H1 (cell line): ENCODE data around the gene E2F3. TPM values are rescaled to one million over a fixed set of nuclear protein-coding genes. Genes with fewer than 3 reads are reported as not detected.

Source experiments
- CTCF ChIA-PET: fragments of 300-600 bp; sonication (Branson Sonifier 250); formaldehyde crosslinking; loops from one replicate; lab custom pipeline; 2021; ENCODE audit not compliant: partially characterized antibody; lab: Charles Lee
- POLR2A ChIA-PET: fragments of 300-600 bp; sonication (Branson Sonifier 250); formaldehyde crosslinking; loops from one replicate; lab custom pipeline; 2021; ENCODE audit warnings: inconsistent platforms; ENCODE audit not compliant: partially characterized antibody; lab: Charles Lee
- DNase-seq, 2 experiments: peaks; one replicate each; pipeline versions ENCODE4 v3.0.0 to v3.0.0-alpha.2; 2010 to 2022; ENCODE audit warnings: low spot score in 2 of 2, low read depth in 1 of 2, mixed read lengths in 1 of 2
- FAIRE-seq: peaks from 2 replicates; lab custom pipeline; 2011; peaks lifted over from hg19 to GRCh38; lab: Jason Lieb, UNC
- H2AFZ ChIP-seq: 2 replicates; pipeline ENCODE4 v1.8.1; 2012; ENCODE audit warnings: low read length, inconsistent platforms
- H2AK5ac ChIP-seq: 2 replicates; pipeline ENCODE4 v1.6.1; 2013; ENCODE audit warnings: low read depth, low read length
- H2BK120ac ChIP-seq: replicated peaks from 2 replicates; pipeline ENCODE3; 2013; ENCODE audit warnings: low read depth, low read length, inconsistent platforms
- H2BK12ac ChIP-seq: 2 replicates; pipeline ENCODE4 v1.6.1; 2013; ENCODE audit warnings: low read depth, low read length
- H2BK15ac ChIP-seq: 2 replicates; pipeline ENCODE4 v1.6.1; 2013; ENCODE audit warnings: low read length
- H2BK20ac ChIP-seq: 2 replicates; pipeline ENCODE4 v1.6.1; 2013; ENCODE audit warnings: low read length
- H2BK5ac ChIP-seq: 2 replicates; pipeline ENCODE4 v1.6.1; 2013; ENCODE audit warnings: low read depth, low read length
- H3K14ac ChIP-seq: 2 replicates; pipeline ENCODE4 v1.6.1; 2013; ENCODE audit warnings: inconsistent platforms; ENCODE audit not compliant: insufficient read length
- H3K18ac ChIP-seq: 2 replicates; pipeline ENCODE4 v1.6.1; 2013; ENCODE audit warnings: low read length; ENCODE audit errors: extremely low read depth
- H3K23ac ChIP-seq: 2 replicates; pipeline ENCODE4 v1.6.1; 2013; ENCODE audit warnings: inconsistent platforms; ENCODE audit not compliant: insufficient read length
- H3K23me2 ChIP-seq: 2 replicates; pipeline ENCODE4 v1.6.1; 2013; ENCODE audit warnings: low read depth, low read length
- H3K27ac ChIP-seq: 2 replicates; pipeline ENCODE4 v1.6.1; 2011; ENCODE audit warnings: low read depth, low read length, inconsistent platforms
- H3K27me3 ChIP-seq, 4 experiments: replicated peaks in 1 of 4; 1 replicate in 1 of 4; 2 replicates in 3 of 4; pipeline versions ENCODE4 v1.6.1 to v1.8.1; 2011 to 2013; ENCODE audit warnings: low read length in 3 of 4, mild to moderate bottlenecking in 3 of 4, inconsistent platforms in 2 of 4, mixed read lengths in 2 of 4, moderate library complexity in 1 of 4; ENCODE audit not compliant: control insufficient read depth in 3 of 4, insufficient read depth in 3 of 4; ENCODE audit errors: extremely low read depth in 1 of 4
- H3K36me3 ChIP-seq, 4 experiments: 2 replicates each; pipeline versions ENCODE4 v1.6.1 to v1.8.1; 2011 to 2013; ENCODE audit warnings: mild to moderate bottlenecking in 4 of 4, low read length in 3 of 4, moderate library complexity in 2 of 4, control low read depth in 1 of 4, inconsistent platforms in 1 of 4; ENCODE audit not compliant: insufficient read depth in 4 of 4, control insufficient read depth in 2 of 4
- H3K4ac ChIP-seq: replicated peaks from 2 replicates; pipeline ENCODE3; 2013; ENCODE audit warnings: low read length, low read depth, mixed read lengths, inconsistent platforms; ENCODE audit not compliant: insufficient read length
- H3K4me1 ChIP-seq, 4 experiments: replicated peaks in 1 of 4; 1 replicate in 1 of 4; 2 replicates in 3 of 4; pipeline versions ENCODE4 v1.6.1 to v1.8.1; 2011 to 2013; ENCODE audit warnings: low read length in 3 of 4, inconsistent platforms in 2 of 4, mixed read lengths in 1 of 4; ENCODE audit not compliant: insufficient read depth in 4 of 4, control insufficient read depth in 3 of 4
- H3K4me2 ChIP-seq, 2 experiments: 2 replicates each; pipeline versions ENCODE4 v1.6.1 to v1.8.1; 2011 to 2013; ENCODE audit warnings: low read depth in 2 of 2, low read length in 2 of 2, control low read depth in 1 of 2, inconsistent platforms in 1 of 2, mild to moderate bottlenecking in 1 of 2; ENCODE audit not compliant: insufficient read depth in 1 of 2
- H3K4me3 ChIP-seq, 4 experiments: fragments of 200-600, 300-600 bp in 1 of 4; sonication (generic), shearing (Covaris generic), sonication (Bioruptor Twin) in 1 of 4; 2 replicates each; pipeline versions ENCODE4 v1.5.1 to v1.8.1; 2011 to 2016; ENCODE audit warnings: low read length in 4 of 4, low read depth in 3 of 4, control low read depth in 2 of 4, inconsistent platforms in 2 of 4, mild to moderate bottlenecking in 2 of 4, mixed read lengths in 1 of 4, moderate library complexity in 1 of 4; ENCODE audit not compliant: insufficient read depth in 2 of 4; ENCODE audit errors: extremely low read depth in 1 of 4
- H3K56ac ChIP-seq: replicated peaks from 2 replicates; pipeline ENCODE3; 2013; ENCODE audit warnings: low read depth, mild to moderate bottlenecking, mixed read lengths, low read length, inconsistent platforms; ENCODE audit not compliant: insufficient read length
- H3K79me1 ChIP-seq: 2 replicates; pipeline ENCODE4 v1.6.1; 2013; ENCODE audit warnings: low read depth, low read length, control low read depth
- H3K79me2 ChIP-seq, 2 experiments: 2 replicates each; pipeline versions ENCODE4 v1.6.1 to v1.8.1; 2012 to 2013; ENCODE audit warnings: low read length in 2 of 2, mild to moderate bottlenecking in 2 of 2, inconsistent platforms in 1 of 2; ENCODE audit not compliant: insufficient read depth in 2 of 2, control insufficient read depth in 1 of 2
- H3K9ac ChIP-seq, 4 experiments: replicated peaks in 1 of 4; 1 replicate in 1 of 4; 2 replicates in 3 of 4; pipeline versions ENCODE4 v1.6.1 to v1.8.1; 2011 to 2013; ENCODE audit warnings: low read depth in 3 of 4, low read length in 3 of 4, control low read depth in 2 of 4, mild to moderate bottlenecking in 2 of 4, moderate library complexity in 2 of 4, inconsistent platforms in 1 of 4; ENCODE audit errors: extremely low read depth in 1 of 4
- H3K9me3 ChIP-seq, 2 experiments: 2 replicates each; pipeline versions ENCODE4 v1.6.1 to v1.8.1; 2012 to 2013; ENCODE audit warnings: mild to moderate bottlenecking in 2 of 2, moderate library complexity in 2 of 2, control low read depth in 1 of 2, inconsistent platforms in 1 of 2, low read depth in 1 of 2, low read length in 1 of 2, mixed read lengths in 1 of 2; ENCODE audit not compliant: insufficient read depth in 2 of 2
- H4K20me1 ChIP-seq, 2 experiments: replicated peaks in 1 of 2; 2 replicates each; pipeline versions ENCODE3 to v1.8.1; 2011 to 2013; ENCODE audit warnings: inconsistent platforms in 2 of 2, low read length in 2 of 2, mild to moderate bottlenecking in 1 of 2; ENCODE audit not compliant: insufficient read depth in 2 of 2, control insufficient read depth in 1 of 2
- H4K5ac ChIP-seq: 2 replicates; pipeline ENCODE4 v1.6.1; 2013; ENCODE audit warnings: low read length, low read depth, mixed read lengths, inconsistent platforms; ENCODE audit not compliant: insufficient read length
- H4K8ac ChIP-seq: 2 replicates; pipeline ENCODE4 v1.8.0; 2013; ENCODE audit warnings: mild to moderate bottlenecking, moderate library complexity, low read length, inconsistent platforms; ENCODE audit not compliant: insufficient read depth; ENCODE audit errors: extremely low read depth
- H4K91ac ChIP-seq: replicated peaks from 2 replicates; pipeline ENCODE3; 2013; ENCODE audit warnings: low read length, mixed read lengths, inconsistent platforms; ENCODE audit not compliant: insufficient read length
- CREB1 ChIP-seq: IDR thresholded peaks from 2 replicates; pipeline ENCODE4 v1.6.1; 2012; ENCODE audit warnings: inconsistent platforms
- EP300 ChIP-seq, 2 experiments: IDR thresholded peaks; 1 replicate in 1 of 2; 2 replicates in 1 of 2; pipeline ENCODE4 v1.6.1; 2011 to 2012; ENCODE audit warnings: low read depth in 2 of 2, low read length in 2 of 2, mild to moderate bottlenecking in 2 of 2, borderline replicate concordance in 1 of 2, inconsistent platforms in 1 of 2, moderate library complexity in 1 of 2
- EZH2 ChIP-seq: fragments of 200-600 bp; sonication (generic); IDR thresholded peaks from 2 replicates; pipeline ENCODE4 v1.7.1; 2012; ENCODE audit warnings: low read depth, mild to moderate bottlenecking, moderate library complexity, low read length, inconsistent platforms; ENCODE audit not compliant: severe bottlenecking
- KDM5A ChIP-seq: fragments of 200-600 bp; IDR thresholded peaks from 2 replicates; pipeline ENCODE4 v1.7.1; 2012; ENCODE audit warnings: mild to moderate bottlenecking, low read length, inconsistent platforms, mixed read lengths
- POLR2AphosphoS5 ChIP-seq: IDR thresholded peaks from 2 replicates; pipeline ENCODE4 v1.6.1; 2011; ENCODE audit warnings: low read depth, low read length
- RAD21 ChIP-seq, 2 experiments: IDR thresholded peaks in 1 of 2; conservative IDR thresholded peaks in 1 of 2; 2 replicates each; pipeline ENCODE4 v1.6.1; 2011; ENCODE audit warnings: low read depth in 2 of 2, low read length in 2 of 2, improper control_type of control experiment in 1 of 2, inconsistent platforms in 1 of 2, mild to moderate bottlenecking in 1 of 2, moderate library complexity in 1 of 2
- SAP30 ChIP-seq: fragments of 300-600 bp; sonication (generic); IDR thresholded peaks from 2 replicates; pipeline ENCODE4 v1.7.1; 2012; ENCODE audit warnings: low read length, moderate library complexity, mild to moderate bottlenecking, inconsistent platforms; ENCODE audit not compliant: insufficient read depth, insufficient replicate concordance
- SIN3A ChIP-seq, 2 experiments: IDR thresholded peaks in 1 of 2; conservative IDR thresholded peaks in 1 of 2; 2 replicates each; pipeline ENCODE4 v1.6.1; 2011 to 2012; ENCODE audit warnings: low read length in 2 of 2, improper control_type of control experiment in 1 of 2, low read depth in 1 of 2, mild to moderate bottlenecking in 1 of 2
- SP1 ChIP-seq: IDR thresholded peaks from 2 replicates; pipeline ENCODE4 v1.6.1; 2011; ENCODE audit warnings: low read depth, low read length
- TAF1 ChIP-seq: IDR thresholded peaks from 2 replicates; pipeline ENCODE4 v1.6.1; 2011; ENCODE audit warnings: mild to moderate bottlenecking, low read depth, low read length
- TEAD4 ChIP-seq: IDR thresholded peaks from 2 replicates; pipeline ENCODE4 v1.6.1; 2012; ENCODE audit warnings: low read depth, low read length, inconsistent platforms, mixed read lengths
- WGBS, 2 experiments: shearing (Covaris generic) in 1 of 2; methylation state at CpG; one replicate each; pipeline versions ENCODE4 v1.1.6 to v1.1.7; 2013 to 2015; ENCODE audit warnings: low lambda C conversion rate in 2 of 2, mixed read lengths in 2 of 2, inconsistent platforms in 1 of 2, low coverage in 1 of 2, missing lambda C conversion rate in 1 of 2; ENCODE audit not compliant: insufficient replicate concordance in 2 of 2, insufficient coverage in 1 of 2, insufficient read length in 1 of 2; ENCODE audit errors: extremely low coverage in 1 of 2, missing lambda C conversion rate in 1 of 2; 5-methylcytosine and 5-hydroxymethylcytosine counted together
- polyA plus RNA-seq, 7 experiments: library from polyadenylated mRNA; depleted of rRNA in 3 of 7; stranded (reverse) in 5 of 7; unstranded in 2 of 7; fragments of >200 nt in 5 of 7; fragments of 200-250 nt in 2 of 7; gene quantifications; 1 replicate in 5 of 7; 2 replicates in 1 of 7; 4 replicates in 1 of 7; pipeline versions ENCODE4 v1.2.1 to v1.2.3, GENCODE V29; 2011 to 2013; ENCODE audit warnings: missing spikeins in 2 of 7, mixed read lengths in 2 of 7
- total RNA-seq: library from RNA; stranded (reverse); fragmentation: NEBNext Ultra II Directional; extraction: Animal tissue kit (Norgen Biotek cat#: 25700); gene quantifications from 2 replicates; pipeline ENCODE4 v1.2.1, GENCODE V29; 2021

E2F3 gene
- total and polyA plus RNA-seq, 2 of the 8 experiments (the other 6 are each of a cell fraction or from before 2014, with no cell fraction given): 14.9 to 42.2 TPM

DNA sequence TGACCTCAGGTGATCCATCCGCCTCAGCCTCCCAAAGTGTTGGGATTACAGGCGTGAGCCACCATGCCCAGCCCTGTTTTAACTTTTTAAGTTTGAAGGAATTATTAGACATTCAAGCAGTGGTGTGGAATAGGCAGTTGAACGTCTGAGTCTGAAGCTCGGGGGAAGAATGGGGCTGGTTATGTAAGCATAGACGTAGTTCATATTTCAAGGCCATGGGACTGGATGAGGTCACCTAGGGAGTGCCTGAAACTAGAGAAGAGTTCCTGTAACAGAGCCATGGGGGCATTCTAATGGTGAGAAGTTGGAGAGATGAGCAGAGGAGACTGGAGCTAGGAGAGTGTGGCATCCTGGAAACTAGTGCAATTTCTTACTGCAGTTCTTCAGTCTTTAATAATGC, 139.0 kb downstream of the E2F3 start:
- Histone ChIP-seq H4K91ac (no peak overlapping the region), H3K14ac (no peak overlapping the region), H3K9me3 (no peaks in the 10 kb centered on the region), H4K8ac (no peak overlapping the region), H3K56ac (no peak overlapping the region), H3K36me3 (peaks cover 0 to 3% (median 1%) of the 10 kb centered on the region in 4 experiments; a peak in 2 of 8 replicates), H3K23ac (no peak overlapping the region), H2AFZ (no peak overlapping the region), H3K4ac (no peak overlapping the region), H3K4me3 (no peak overlapping the region), H3K4me2 (no peak overlapping the region), H2BK12ac (no peak overlapping the region), H2BK20ac (no peak overlapping the region), H2BK15ac (no peak overlapping the region), H4K20me1 (peaks cover 2 to 4% of the 10 kb centered on the region in 2 experiments), H4K5ac (no peak overlapping the region), H3K27me3 (no peaks in the 10 kb centered on the region), H2BK120ac (no peak overlapping the region), H3K79me1 (peaks cover 8% of the 10 kb centered on the region), H3K9ac (no peak overlapping the region), H3K27ac (no peak overlapping the region), H3K4me1 (no peaks in the 10 kb centered on the region), H3K79me2 (peaks cover 0 to 37% of the 10 kb centered on the region in 2 experiments; a peak in 2 of 4 replicates), H3K23me2 (no peaks in the 10 kb centered on the region), H2AK5ac (no peak overlapping the region), H3K18ac (no peak overlapping the region), H2BK5ac (no peak overlapping the region)
- 84% methylated on average over 5 of the region's 5 CpGs; no CpG with 5 or more reads in 1 of the 2 experiments for WGBS, 2 experiments
- DNase-seq: no peak
- CTCF ChIA-PET: interaction anchor here (1.3 kb wide), 1 partner anchor 9 kb away, joined by 3 read pairs; no protein-coding TSS in a partner anchor
- no peak for FAIRE-seq
- TF ChIP-seq TAF1: no peak
- TF ChIP-seq SIN3A (conservative IDR thresholded peaks at IDR 0.05 in 1 of 2, IDR thresholded peaks at IDR 0.05 in 1 of 2; ENCODE audit: low read depth in 1 of 2, low read length in 2 of 2): no peak
- TF ChIP-seq SAP30: no peak
- no peak for TF ChIP-seq KDM5A
- no peak for TF ChIP-seq EZH2
- TF ChIP-seq POLR2AphosphoS5: no peak
- no peak for TF ChIP-seq TEAD4
- no peak for TF ChIP-seq CREB1
- TF ChIP-seq EP300 (IDR thresholded peaks at IDR 0.05; ENCODE audit: borderline replicate concordance in 1 of 2, low read depth in 2 of 2, low read length in 2 of 2): no peak
- TF ChIP-seq RAD21 (IDR thresholded peaks at IDR 0.05 in 1 of 2, conservative IDR thresholded peaks at IDR 0.05 in 1 of 2; ENCODE audit: low read depth in 2 of 2, low read length in 2 of 2): no peak
- no peak for TF ChIP-seq SP1
- POLR2A ChIA-PET: interaction anchor here (1.2 kb wide), 1 partner anchor 14 kb away, joined by 6 read pairs; no protein-coding TSS in a partner anchor
